CD4-positive, alpha-beta T cell treated with Interleukin-2 at 100 ng/mL for 4 hours (primary cell): ENCODE data around the gene ST3GAL2.

Experiments
- DNase-seq: peaks from one replicate; pipeline ENCODE4 v3.0.0-alpha.2; 2020; ENCODE audit warnings: low spot score

Gene ST3GAL2

GRCh38 chr16:70438969-70439862, at the start of gene ST3GAL2:
Gene ST3GAL2, minus strand, starts transcription at chr16:70439100. Its CDS starts 40,570 bp downstream, at chr16:70398530.
- DNase-seq: peak; percentile 94

- DNase-seq: no peak
These were observed 46.0 kb upstream of the ST3GAL2 start for GRCh38 chr16:70484867-70485266.

- no peak for DNase-seq
These were observed 44.5 kb upstream of the ST3GAL2 start for GRCh38 chr16:70483426-70483825.

GRCh38 chr16:70482624-70483023, 43.7 kb upstream of the ST3GAL2 start:
- no peak for DNase-seq

- no peak for DNase-seq
These were observed 43.1 kb upstream of the ST3GAL2 start for GRCh38 chr16:70481929-70482536.

GRCh38 chr16:70480127-70481105, 41.5 kb upstream of the ST3GAL2 start:
- no peak for DNase-seq

- no peak for DNase-seq
These were observed 40.0 kb upstream of the ST3GAL2 start for GRCh38 chr16:70478912-70479341.

- no peak for DNase-seq
These were observed 39.3 kb upstream of the ST3GAL2 start for GRCh38 chr16:70478169-70478568.

- DNase-seq: no peak
These were observed 37.5 kb upstream of the ST3GAL2 start for GRCh38 chr16:70476272-70477020.

GRCh38 chr16:70475054-70475871, 36.4 kb upstream of the ST3GAL2 start:
- no peak for DNase-seq

- no peak for DNase-seq
These were observed 35.6 kb upstream of the ST3GAL2 start for GRCh38 chr16:70474320-70475053.

- DNase-seq: no peak
These were observed 34.8 kb upstream of the ST3GAL2 start for GRCh38 chr16:70473446-70474319.

GRCh38 chr16:70472786-70473433, 34.0 kb upstream of the ST3GAL2 start:
- no peak for DNase-seq

GRCh38 chr16:70470927-70471341, 32.0 kb upstream of the ST3GAL2 start:
- no peak for DNase-seq

- DNase-seq: no peak
These were observed 31.4 kb upstream of the ST3GAL2 start for GRCh38 chr16:70470141-70470926.

GRCh38 chr16:70468776-70469525, 30.1 kb upstream of the ST3GAL2 start:
- DNase-seq: no peak

- no peak for DNase-seq
These were observed 28.7 kb upstream of the ST3GAL2 start for GRCh38 chr16:70467608-70468007.
